A673 (cell line): ENCODE data around the gene PDLIM4.

ENCODE experiments used
- EZH2 ChIP-seq: fragments of 200-600 bp; sonication (generic); IDR thresholded peaks from 2 replicates; pipeline ENCODE4 v1.6.1; 2017; ENCODE audit warnings: borderline replicate concordance, low read depth, mild to moderate bottlenecking, mixed read lengths, antibody characterized with exemption, low read length; ENCODE audit not compliant: poor library complexity, severe bottlenecking
- TF ChIP-seq, protein P1 (sequence below): fragments of 300-800, 200-600 bp; sonication (generic); conservative IDR thresholded peaks from 2 replicates; pipeline ENCODE4 v1.5.1; 2017; ENCODE audit warnings: low read depth, mild to moderate bottlenecking, antibody characterized with exemption, low read length, moderate library complexity, mixed read lengths

DNA sequence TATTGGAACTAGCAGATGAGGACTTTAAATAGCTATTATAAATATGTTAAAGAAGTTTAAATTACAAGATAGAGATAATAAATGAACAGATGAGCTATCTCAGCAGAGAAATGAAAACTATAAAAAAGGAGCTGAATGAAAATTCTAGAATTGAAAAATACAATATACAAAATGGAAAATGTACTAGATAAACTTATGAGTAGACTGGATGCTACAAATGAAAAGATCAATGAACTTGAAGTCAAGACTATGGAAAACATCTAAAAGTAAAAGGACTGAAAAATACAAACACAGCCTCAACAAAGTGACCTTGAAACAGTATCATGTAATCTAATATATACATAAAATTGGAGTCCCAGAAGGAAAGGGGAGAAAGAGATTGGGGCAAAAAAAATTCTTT lies 10.7 kb upstream of the PDLIM4 start:
- TF ChIP-seq, protein P1, sequence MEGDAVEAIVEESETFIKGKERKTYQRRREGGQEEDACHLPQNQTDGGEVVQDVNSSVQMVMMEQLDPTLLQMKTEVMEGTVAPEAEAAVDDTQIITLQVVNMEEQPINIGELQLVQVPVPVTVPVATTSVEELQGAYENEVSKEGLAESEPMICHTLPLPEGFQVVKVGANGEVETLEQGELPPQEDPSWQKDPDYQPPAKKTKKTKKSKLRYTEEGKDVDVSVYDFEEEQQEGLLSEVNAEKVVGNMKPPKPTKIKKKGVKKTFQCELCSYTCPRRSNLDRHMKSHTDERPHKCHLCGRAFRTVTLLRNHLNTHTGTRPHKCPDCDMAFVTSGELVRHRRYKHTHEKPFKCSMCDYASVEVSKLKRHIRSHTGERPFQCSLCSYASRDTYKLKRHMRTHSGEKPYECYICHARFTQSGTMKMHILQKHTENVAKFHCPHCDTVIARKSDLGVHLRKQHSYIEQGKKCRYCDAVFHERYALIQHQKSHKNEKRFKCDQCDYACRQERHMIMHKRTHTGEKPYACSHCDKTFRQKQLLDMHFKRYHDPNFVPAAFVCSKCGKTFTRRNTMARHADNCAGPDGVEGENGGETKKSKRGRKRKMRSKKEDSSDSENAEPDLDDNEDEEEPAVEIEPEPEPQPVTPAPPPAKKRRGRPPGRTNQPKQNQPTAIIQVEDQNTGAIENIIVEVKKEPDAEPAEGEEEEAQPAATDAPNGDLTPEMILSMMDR = no peak
- no peak for TF ChIP-seq EZH2
